H1 (cell line): Measurements from ENCODE around the gene DIAPH2. TPM values are rescaled to one million over a fixed set of nuclear protein-coding genes. Genes with fewer than 3 reads are reported as not detected.

Experiments
- CTCF ChIA-PET: fragments of 300-600 bp; sonication (Branson Sonifier 250); formaldehyde crosslinking; loops from one replicate; lab custom pipeline; 2021; ENCODE audit not compliant: partially characterized antibody; lab: Charles Lee
- POLR2A ChIA-PET: fragments of 300-600 bp; sonication (Branson Sonifier 250); formaldehyde crosslinking; loops from one replicate; lab custom pipeline; 2021; ENCODE audit warnings: inconsistent platforms; ENCODE audit not compliant: partially characterized antibody; lab: Charles Lee
- DNase-seq, 2 experiments: peaks; one replicate each; pipeline versions ENCODE4 v3.0.0 to v3.0.0-alpha.2; 2010 to 2022; ENCODE audit warnings: low spot score in 2 of 2, low read depth in 1 of 2, mixed read lengths in 1 of 2
- FAIRE-seq: peaks from 2 replicates; lab custom pipeline; 2011; peaks lifted over from hg19 to GRCh38; lab: Jason Lieb, UNC
- H2AFZ ChIP-seq: 2 replicates; pipeline ENCODE4 v1.8.1; 2012; ENCODE audit warnings: low read length, inconsistent platforms
- H2AK5ac ChIP-seq: 2 replicates; pipeline ENCODE4 v1.6.1; 2013; ENCODE audit warnings: low read depth, low read length
- H2BK120ac ChIP-seq: replicated peaks from 2 replicates; pipeline ENCODE3; 2013; ENCODE audit warnings: low read depth, low read length, inconsistent platforms
- H2BK12ac ChIP-seq: 2 replicates; pipeline ENCODE4 v1.6.1; 2013; ENCODE audit warnings: low read depth, low read length
- H2BK15ac ChIP-seq: 2 replicates; pipeline ENCODE4 v1.6.1; 2013; ENCODE audit warnings: low read length
- H2BK20ac ChIP-seq: 2 replicates; pipeline ENCODE4 v1.6.1; 2013; ENCODE audit warnings: low read length
- H2BK5ac ChIP-seq: 2 replicates; pipeline ENCODE4 v1.6.1; 2013; ENCODE audit warnings: low read depth, low read length
- H3K14ac ChIP-seq: 2 replicates; pipeline ENCODE4 v1.6.1; 2013; ENCODE audit warnings: inconsistent platforms; ENCODE audit not compliant: insufficient read length
- H3K18ac ChIP-seq: 2 replicates; pipeline ENCODE4 v1.6.1; 2013; ENCODE audit warnings: low read length; ENCODE audit errors: extremely low read depth
- H3K23ac ChIP-seq: 2 replicates; pipeline ENCODE4 v1.6.1; 2013; ENCODE audit warnings: inconsistent platforms; ENCODE audit not compliant: insufficient read length
- H3K23me2 ChIP-seq: 2 replicates; pipeline ENCODE4 v1.6.1; 2013; ENCODE audit warnings: low read depth, low read length
- H3K27ac ChIP-seq: 2 replicates; pipeline ENCODE4 v1.6.1; 2011; ENCODE audit warnings: low read depth, low read length, inconsistent platforms
- H3K27me3 ChIP-seq, 4 experiments: replicated peaks in 1 of 4; 1 replicate in 1 of 4; 2 replicates in 3 of 4; pipeline versions ENCODE4 v1.6.1 to v1.8.1; 2011 to 2013; ENCODE audit warnings: low read length in 3 of 4, mild to moderate bottlenecking in 3 of 4, inconsistent platforms in 2 of 4, mixed read lengths in 2 of 4, moderate library complexity in 1 of 4; ENCODE audit not compliant: control insufficient read depth in 3 of 4, insufficient read depth in 3 of 4; ENCODE audit errors: extremely low read depth in 1 of 4
- H3K36me3 ChIP-seq, 4 experiments: 2 replicates each; pipeline versions ENCODE4 v1.6.1 to v1.8.1; 2011 to 2013; ENCODE audit warnings: mild to moderate bottlenecking in 4 of 4, low read length in 3 of 4, moderate library complexity in 2 of 4, control low read depth in 1 of 4, inconsistent platforms in 1 of 4; ENCODE audit not compliant: insufficient read depth in 4 of 4, control insufficient read depth in 2 of 4
- H3K4ac ChIP-seq: replicated peaks from 2 replicates; pipeline ENCODE3; 2013; ENCODE audit warnings: low read length, low read depth, mixed read lengths, inconsistent platforms; ENCODE audit not compliant: insufficient read length
- H3K4me1 ChIP-seq, 4 experiments: replicated peaks in 1 of 4; 1 replicate in 1 of 4; 2 replicates in 3 of 4; pipeline versions ENCODE4 v1.6.1 to v1.8.1; 2011 to 2013; ENCODE audit warnings: low read length in 3 of 4, inconsistent platforms in 2 of 4, mixed read lengths in 1 of 4; ENCODE audit not compliant: insufficient read depth in 4 of 4, control insufficient read depth in 3 of 4
- H3K4me2 ChIP-seq, 2 experiments: 2 replicates each; pipeline versions ENCODE4 v1.6.1 to v1.8.1; 2011 to 2013; ENCODE audit warnings: low read depth in 2 of 2, low read length in 2 of 2, control low read depth in 1 of 2, inconsistent platforms in 1 of 2, mild to moderate bottlenecking in 1 of 2; ENCODE audit not compliant: insufficient read depth in 1 of 2
- H3K4me3 ChIP-seq, 4 experiments: fragments of 200-600, 300-600 bp in 1 of 4; sonication (generic), shearing (Covaris generic), sonication (Bioruptor Twin) in 1 of 4; 2 replicates each; pipeline versions ENCODE4 v1.5.1 to v1.8.1; 2011 to 2016; ENCODE audit warnings: low read length in 4 of 4, low read depth in 3 of 4, control low read depth in 2 of 4, inconsistent platforms in 2 of 4, mild to moderate bottlenecking in 2 of 4, mixed read lengths in 1 of 4, moderate library complexity in 1 of 4; ENCODE audit not compliant: insufficient read depth in 2 of 4; ENCODE audit errors: extremely low read depth in 1 of 4
- H3K56ac ChIP-seq: replicated peaks from 2 replicates; pipeline ENCODE3; 2013; ENCODE audit warnings: low read depth, mild to moderate bottlenecking, mixed read lengths, low read length, inconsistent platforms; ENCODE audit not compliant: insufficient read length
- H3K79me1 ChIP-seq: 2 replicates; pipeline ENCODE4 v1.6.1; 2013; ENCODE audit warnings: low read depth, low read length, control low read depth
- H3K79me2 ChIP-seq, 2 experiments: 2 replicates each; pipeline versions ENCODE4 v1.6.1 to v1.8.1; 2012 to 2013; ENCODE audit warnings: low read length in 2 of 2, mild to moderate bottlenecking in 2 of 2, inconsistent platforms in 1 of 2; ENCODE audit not compliant: insufficient read depth in 2 of 2, control insufficient read depth in 1 of 2
- H3K9ac ChIP-seq, 4 experiments: replicated peaks in 1 of 4; 1 replicate in 1 of 4; 2 replicates in 3 of 4; pipeline versions ENCODE4 v1.6.1 to v1.8.1; 2011 to 2013; ENCODE audit warnings: low read depth in 3 of 4, low read length in 3 of 4, control low read depth in 2 of 4, mild to moderate bottlenecking in 2 of 4, moderate library complexity in 2 of 4, inconsistent platforms in 1 of 4; ENCODE audit errors: extremely low read depth in 1 of 4
- H3K9me3 ChIP-seq, 2 experiments: 2 replicates each; pipeline versions ENCODE4 v1.6.1 to v1.8.1; 2012 to 2013; ENCODE audit warnings: mild to moderate bottlenecking in 2 of 2, moderate library complexity in 2 of 2, control low read depth in 1 of 2, inconsistent platforms in 1 of 2, low read depth in 1 of 2, low read length in 1 of 2, mixed read lengths in 1 of 2; ENCODE audit not compliant: insufficient read depth in 2 of 2
- H4K20me1 ChIP-seq, 2 experiments: replicated peaks in 1 of 2; 2 replicates each; pipeline versions ENCODE3 to v1.8.1; 2011 to 2013; ENCODE audit warnings: inconsistent platforms in 2 of 2, low read length in 2 of 2, mild to moderate bottlenecking in 1 of 2; ENCODE audit not compliant: insufficient read depth in 2 of 2, control insufficient read depth in 1 of 2
- H4K5ac ChIP-seq: 2 replicates; pipeline ENCODE4 v1.6.1; 2013; ENCODE audit warnings: low read length, low read depth, mixed read lengths, inconsistent platforms; ENCODE audit not compliant: insufficient read length
- H4K8ac ChIP-seq: 2 replicates; pipeline ENCODE4 v1.8.0; 2013; ENCODE audit warnings: mild to moderate bottlenecking, moderate library complexity, low read length, inconsistent platforms; ENCODE audit not compliant: insufficient read depth; ENCODE audit errors: extremely low read depth
- H4K91ac ChIP-seq: replicated peaks from 2 replicates; pipeline ENCODE3; 2013; ENCODE audit warnings: low read length, mixed read lengths, inconsistent platforms; ENCODE audit not compliant: insufficient read length
- BACH1 ChIP-seq: IDR thresholded peaks from 2 replicates; pipeline ENCODE4 v1.6.1; 2012; ENCODE audit warnings: low read length, improper control_type of control experiment
- CBX5 ChIP-seq: fragments of 300-800, 300-1000 bp; sonication (generic); IDR thresholded peaks from 2 replicates; pipeline ENCODE4 v1.7.1; 2016; ENCODE audit warnings: antibody characterized with exemption, low read length, low read depth
- CHD2 ChIP-seq: IDR thresholded peaks from 2 replicates; pipeline ENCODE4 v1.6.1; 2012; ENCODE audit warnings: low read length, improper control_type of control experiment
- CREB1 ChIP-seq: IDR thresholded peaks from 2 replicates; pipeline ENCODE4 v1.6.1; 2012; ENCODE audit warnings: inconsistent platforms
- E2F6 ChIP-seq: IDR thresholded peaks from 2 replicates; pipeline ENCODE4 v1.6.1; 2012; ENCODE audit warnings: inconsistent platforms
- GTF2F1 ChIP-seq: IDR thresholded peaks from 2 replicates; pipeline ENCODE4 v1.6.1; 2012; ENCODE audit warnings: low read depth, low read length, improper control_type of control experiment, borderline replicate concordance
- JUN ChIP-seq: IDR thresholded peaks from 2 replicates; pipeline ENCODE4 v1.6.1; 2011; ENCODE audit warnings: low read depth, mild to moderate bottlenecking, improper control_type of control experiment, low read length
- POLR2AphosphoS5 ChIP-seq: IDR thresholded peaks from 2 replicates; pipeline ENCODE4 v1.6.1; 2011; ENCODE audit warnings: low read depth, low read length
- POU5F1 ChIP-seq: IDR thresholded peaks from 2 replicates; pipeline ENCODE4 v1.6.1; 2011; ENCODE audit warnings: low read depth, mild to moderate bottlenecking, low read length, moderate library complexity
- SP4 ChIP-seq: IDR thresholded peaks from 2 replicates; pipeline ENCODE4 v1.6.1; 2012; ENCODE audit warnings: low read length, inconsistent platforms
- SRF ChIP-seq: IDR thresholded peaks from 2 replicates; pipeline ENCODE4 v1.6.1; 2011; ENCODE audit warnings: mild to moderate bottlenecking, low read depth, low read length, moderate library complexity
- SUZ12 ChIP-seq: fragments of 200-600 bp; sonication (generic); IDR thresholded peaks from 2 replicates; pipeline ENCODE4 v1.6.1; 2012; ENCODE audit warnings: mild to moderate bottlenecking, inconsistent platforms, low read length, moderate library complexity, mixed read lengths
- TAF1 ChIP-seq: IDR thresholded peaks from 2 replicates; pipeline ENCODE4 v1.6.1; 2011; ENCODE audit warnings: mild to moderate bottlenecking, low read depth, low read length
- TCF12 ChIP-seq: IDR thresholded peaks from 2 replicates; pipeline ENCODE4 v1.6.1; 2011; ENCODE audit warnings: low read depth, mild to moderate bottlenecking, low read length
- TEAD4 ChIP-seq: IDR thresholded peaks from 2 replicates; pipeline ENCODE4 v1.6.1; 2012; ENCODE audit warnings: low read depth, low read length, inconsistent platforms, mixed read lengths
- YY1 ChIP-seq: IDR thresholded peaks from 2 replicates; pipeline ENCODE4 v1.6.1; 2011; ENCODE audit warnings: low read depth, mild to moderate bottlenecking, low read length
- WGBS, 2 experiments: shearing (Covaris generic) in 1 of 2; methylation state at CpG; one replicate each; pipeline versions ENCODE4 v1.1.6 to v1.1.7; 2013 to 2015; ENCODE audit warnings: low lambda C conversion rate in 2 of 2, mixed read lengths in 2 of 2, inconsistent platforms in 1 of 2, low coverage in 1 of 2, missing lambda C conversion rate in 1 of 2; ENCODE audit not compliant: insufficient replicate concordance in 2 of 2, insufficient coverage in 1 of 2, insufficient read length in 1 of 2; ENCODE audit errors: extremely low coverage in 1 of 2, missing lambda C conversion rate in 1 of 2; 5-methylcytosine and 5-hydroxymethylcytosine counted together
- polyA plus RNA-seq, 7 experiments: library from polyadenylated mRNA; depleted of rRNA in 3 of 7; stranded (reverse) in 5 of 7; unstranded in 2 of 7; fragments of >200 nt in 5 of 7; fragments of 200-250 nt in 2 of 7; gene quantifications; 1 replicate in 5 of 7; 2 replicates in 1 of 7; 4 replicates in 1 of 7; pipeline versions ENCODE4 v1.2.1 to v1.2.3, GENCODE V29; 2011 to 2013; ENCODE audit warnings: missing spikeins in 2 of 7, mixed read lengths in 2 of 7
- total RNA-seq: library from RNA; stranded (reverse); fragmentation: NEBNext Ultra II Directional; extraction: Animal tissue kit (Norgen Biotek cat#: 25700); gene quantifications from 2 replicates; pipeline ENCODE4 v1.2.1, GENCODE V29; 2021

DIAPH2 gene
- total and polyA plus RNA-seq, 2 of the 8 experiments (the other 6 are each of a cell fraction or from before 2014, with no cell fraction given), result 4.4 to 24.3 TPM

GRCh38 chrX:97200454-97200853, 515.8 kb downstream of the DIAPH2 start:
- H4K5ac ChIP-seq, result no peak overlapping the region
- H3K4me3 ChIP-seq, result no peak overlapping the region
- no peak overlapping the region for H2BK15ac ChIP-seq
- H3K9ac ChIP-seq, result no peak overlapping the region
- H2BK5ac ChIP-seq, result no peak overlapping the region
- no peaks in the 10 kb centered on the region for H3K79me2 ChIP-seq
- ChIA-PET POLR2A (no interaction called here), CTCF (no interaction called here)
- no peak overlapping the region for H2AFZ ChIP-seq
- H3K79me1 ChIP-seq, result no peaks in the 10 kb centered on the region
- no peak overlapping the region for H4K91ac ChIP-seq
- H4K20me1 ChIP-seq, result no peaks in the 10 kb centered on the region
- no peak overlapping the region for H2AK5ac ChIP-seq
- H3K23ac ChIP-seq, result no peak overlapping the region
- TF ChIP-seq SRF (no peak), POU5F1 (no peak), CHD2 (no peak), CBX5 (no peak), TEAD4 (no peak), SUZ12 (no peak), JUN (no peak), CREB1 (no peak), GTF2F1 (no peak), TCF12 (no peak), BACH1 (no peak), POLR2AphosphoS5 (no peak), SP4 (no peak), E2F6 (no peak), YY1 (no peak), TAF1 (no peak)
- DNase-seq (peak in 1 of 2 experiments; percentile 44), FAIRE-seq (no peak)
- H3K14ac ChIP-seq, result no peak overlapping the region
- H3K4me2 ChIP-seq, result no peak overlapping the region; a peak in 1 of 4 replicates
- H3K27me3 ChIP-seq, result no peaks in the 10 kb centered on the region
- no peak overlapping the region for H3K4ac ChIP-seq
- no peaks in the 10 kb centered on the region for H3K23me2 ChIP-seq
- H3K18ac ChIP-seq, result no peak overlapping the region
- H3K36me3 ChIP-seq, result no peaks in the 10 kb centered on the region
- H2BK120ac ChIP-seq, result no peak overlapping the region
- H2BK20ac ChIP-seq, result no peak overlapping the region
- WGBS, 2 experiments, result 85% methylated on average over 4 of the region's 9 CpGs; no CpG with 5 or more reads in 1 of the 2 experiments
- peak overlapping the region; percentile 5; the same call in 1 of the 2 replicates for H4K8ac ChIP-seq
- no peak overlapping the region for H3K27ac ChIP-seq
- H3K9me3 ChIP-seq, result no peaks in the 10 kb centered on the region
- peaks cover 0 to 6% (median 2%) of the 10 kb centered on the region in 4 experiments; a peak in 1 of 7 replicates for H3K4me1 ChIP-seq
- no peak overlapping the region for H2BK12ac ChIP-seq
- no peak overlapping the region for H3K56ac ChIP-seq
